Gastrocnemius medialis (tissue), 4 donors: ENCODE results near the gene OR4K2. TPM values are rescaled to one million over a fixed set of nuclear protein-coding genes. Genes with fewer than 3 reads are reported as not detected.

Experiments used
- ATAC-seq, 2 donors: fragments of 150-250 bp; one replicate each; pipeline ENCODE4 v1.9.1; 2016
- DNase-seq, 2 donors: peaks; one replicate each; pipeline ENCODE4 v3.0.0-alpha.2; 2019
- H3K27ac ChIP-seq, 4 donors: fragments of 200-600 bp; sonication (generic); 1 replicate in 1 of 4; 2 replicates in 3 of 4; pipeline ENCODE4 v1.5.1; 2016 to 2018; ENCODE audit warnings: mild to moderate bottlenecking in 2 of 4, moderate library complexity in 1 of 4
- H3K27me3 ChIP-seq, 3 donors: fragments of 200-600 bp; sonication (generic) in 2 of 3; 1 replicate in 1 of 3; 2 replicates in 2 of 3; pipeline versions ENCODE4 v1.5.1 to v1.6.0; 2016 to 2019; ENCODE audit warnings: mild to moderate bottlenecking in 1 of 3, moderate library complexity in 1 of 3
- H3K36me3 ChIP-seq, 2 donors: fragments of 200-600 bp; sonication (generic) in 1 of 2; one replicate each; pipeline ENCODE4 v1.5.1; 2017 to 2018
- H3K4me1 ChIP-seq, 2 donors: fragments of 200-600 bp; sonication (generic) in 1 of 2; one replicate each; pipeline ENCODE4 v1.5.1; 2016 to 2017; ENCODE audit warnings: mild to moderate bottlenecking in 2 of 2
- H3K4me3 ChIP-seq, 4 donors: fragments of 200-600 bp; sonication (generic) in 3 of 4; 1 replicate in 1 of 4; 2 replicates in 3 of 4; pipeline ENCODE4 v1.5.1; 2016 to 2019; ENCODE audit warnings: mild to moderate bottlenecking in 2 of 4
- H3K9me3 ChIP-seq, 3 donors: fragments of 200-600 bp; sonication (generic) in 2 of 3; 1 replicate in 1 of 3; 2 replicates in 2 of 3; pipeline ENCODE4 v1.5.1; 2016 to 2019
- POLR2A ChIP-seq, 2 donors: fragments of 450-650 bp; IDR thresholded peaks; one replicate each; pipeline ENCODE4 v1.6.1; 2017; ENCODE audit warnings: antibody characterized with exemption in 2 of 2, mild to moderate bottlenecking in 2 of 2, moderate library complexity in 2 of 2
- in situ Hi-C, 4 donors: fragments of 200-750 bp; cut with MboI; loops; one replicate each; pipeline versions ENCODE4 v1.15.0 to v1.8.0; 2017; ENCODE audit warnings: low sequenced_read_pairs in 4 of 4
- intact Hi-C: fragments of 100-400 bp; cut with DNase I; formaldehyde crosslinking; loops from one replicate; pipeline ENCODE4 v1.15.1; 2023; ENCODE audit warnings: low total_unique reads
- total RNA-seq, 4 donors: library from RNA; depleted of rRNA; stranded (reverse); fragments of >200 nt; gene quantifications; one replicate each; pipeline versions ENCODE4 v1.1.0 to v1.2.3, GENCODE V29; 2016
- TF ChIP-seq, protein P1 (sequence below), 5 experiments: fragments of 450-650 bp in 3 of 5; fragments of 200-600 bp in 2 of 5; sonication (generic) in 2 of 5; IDR thresholded peaks in 4 of 5; conservative IDR thresholded peaks in 1 of 5; 1 replicate in 4 of 5; 2 replicates in 1 of 5; pipeline ENCODE4 v1.5.1; 2016 to 2019; ENCODE audit warnings: antibody characterized with exemption in 5 of 5, mild to moderate bottlenecking in 3 of 5, moderate library complexity in 3 of 5

The OR4K2 gene
- total RNA-seq, 4 donors from 2014 or later = not detected

- Histone ChIP-seq H3K4me3 (no peak overlapping the region), H3K9me3 (no peaks in the 10 kb centered on the region), H3K4me1 (no peaks in the 10 kb centered on the region), H3K27ac (no peak overlapping the region), H3K36me3 (no peaks in the 10 kb centered on the region), H3K27me3 (no peaks in the 10 kb centered on the region)
- in situ Hi-C loops = no loop called here
- TF ChIP-seq, protein P1, sequence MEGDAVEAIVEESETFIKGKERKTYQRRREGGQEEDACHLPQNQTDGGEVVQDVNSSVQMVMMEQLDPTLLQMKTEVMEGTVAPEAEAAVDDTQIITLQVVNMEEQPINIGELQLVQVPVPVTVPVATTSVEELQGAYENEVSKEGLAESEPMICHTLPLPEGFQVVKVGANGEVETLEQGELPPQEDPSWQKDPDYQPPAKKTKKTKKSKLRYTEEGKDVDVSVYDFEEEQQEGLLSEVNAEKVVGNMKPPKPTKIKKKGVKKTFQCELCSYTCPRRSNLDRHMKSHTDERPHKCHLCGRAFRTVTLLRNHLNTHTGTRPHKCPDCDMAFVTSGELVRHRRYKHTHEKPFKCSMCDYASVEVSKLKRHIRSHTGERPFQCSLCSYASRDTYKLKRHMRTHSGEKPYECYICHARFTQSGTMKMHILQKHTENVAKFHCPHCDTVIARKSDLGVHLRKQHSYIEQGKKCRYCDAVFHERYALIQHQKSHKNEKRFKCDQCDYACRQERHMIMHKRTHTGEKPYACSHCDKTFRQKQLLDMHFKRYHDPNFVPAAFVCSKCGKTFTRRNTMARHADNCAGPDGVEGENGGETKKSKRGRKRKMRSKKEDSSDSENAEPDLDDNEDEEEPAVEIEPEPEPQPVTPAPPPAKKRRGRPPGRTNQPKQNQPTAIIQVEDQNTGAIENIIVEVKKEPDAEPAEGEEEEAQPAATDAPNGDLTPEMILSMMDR (IDR thresholded peaks at IDR 0.05 in 4 of 5, conservative IDR thresholded peaks at IDR 0.05 in 1 of 5) = no peak
- TF ChIP-seq POLR2A (IDR thresholded peaks at IDR 0.05) = no peak
- intact Hi-C loops = no loop called here
- DNase-seq = no peak
- ATAC-seq = no peak
Observed at GRCh38 chr14:19917955-19918518, 43.1 kb downstream of the OR4K2 start.

GRCh38 chr14:19918553-19919264 is 43.8 kb downstream of the OR4K2 start:
- no peak overlapping the region for H3K4me3 ChIP-seq
- no peak overlapping the region for H3K27ac ChIP-seq
- no peaks in the 10 kb centered on the region for H3K36me3 ChIP-seq
- H3K27me3 ChIP-seq = no peaks in the 10 kb centered on the region
- no peak for DNase-seq
- H3K9me3 ChIP-seq = no peaks in the 10 kb centered on the region
- TF ChIP-seq, protein P1 (IDR thresholded peaks at IDR 0.05 in 4 of 5, conservative IDR thresholded peaks at IDR 0.05 in 1 of 5) = no peak
- TF ChIP-seq POLR2A (IDR thresholded peaks at IDR 0.05) = no peak
- H3K4me1 ChIP-seq = no peaks in the 10 kb centered on the region
- in situ Hi-C loops = no loop called here
- no peak for ATAC-seq
- intact Hi-C loops = no loop called here

DNA sequence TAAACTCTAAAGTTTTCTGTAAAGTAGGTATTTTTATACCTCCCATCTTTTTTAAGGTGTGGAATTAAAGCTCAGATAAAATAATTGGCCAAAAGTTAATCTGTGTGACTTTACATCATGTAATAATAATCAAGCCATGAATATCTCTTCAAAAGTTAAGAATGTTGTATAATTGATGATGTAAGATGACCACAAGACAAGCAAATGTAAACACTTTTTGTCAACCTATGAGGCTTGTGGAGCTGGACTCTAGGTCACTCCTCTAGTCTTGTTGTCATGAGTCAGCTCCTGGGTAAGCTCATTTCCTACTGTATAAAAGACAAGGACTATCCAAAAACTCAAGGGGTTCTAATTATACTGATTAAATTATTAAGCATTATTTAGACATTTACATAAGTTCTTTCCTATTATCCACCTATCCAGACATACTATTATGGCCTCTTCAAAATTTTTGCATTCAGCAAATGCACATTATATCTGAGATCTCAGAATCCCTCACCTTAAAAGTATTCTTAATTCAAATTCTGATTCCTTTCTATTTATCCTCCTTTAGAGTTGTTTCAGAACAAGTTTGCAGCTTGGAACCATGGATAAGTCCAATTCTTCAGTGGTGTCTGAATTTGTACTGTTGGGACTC is 45.2 kb downstream of the OR4K2 start, which contains the start of gene OR4K5:
Gene OR4K5 (plus strand): TSS at position 587 of the 637 bp plus-strand sequence. CDS start 0 bp downstream, at position 587.
- no peaks in the 10 kb centered on the region for H3K27me3 ChIP-seq
- no peak within 1 kb of the TSS for H3K27ac ChIP-seq
- H3K9me3 ChIP-seq = no peaks in the 10 kb centered on the region
- TF ChIP-seq, protein P1 (IDR thresholded peaks at IDR 0.05 in 4 of 5, conservative IDR thresholded peaks at IDR 0.05 in 1 of 5) = no peak
- no peak for TF ChIP-seq POLR2A (IDR thresholded peaks at IDR 0.05)
- DNase-seq (no peak), ATAC-seq (no peak)
- H3K4me3 ChIP-seq = no peak within 1 kb of the TSS
- intact Hi-C loops (no loop called here), in situ Hi-C loops (no loop called here)
- H3K36me3 ChIP-seq = no peaks in the 10 kb centered on the region
- H3K4me1 ChIP-seq = no peaks in the 10 kb centered on the region

DNA sequence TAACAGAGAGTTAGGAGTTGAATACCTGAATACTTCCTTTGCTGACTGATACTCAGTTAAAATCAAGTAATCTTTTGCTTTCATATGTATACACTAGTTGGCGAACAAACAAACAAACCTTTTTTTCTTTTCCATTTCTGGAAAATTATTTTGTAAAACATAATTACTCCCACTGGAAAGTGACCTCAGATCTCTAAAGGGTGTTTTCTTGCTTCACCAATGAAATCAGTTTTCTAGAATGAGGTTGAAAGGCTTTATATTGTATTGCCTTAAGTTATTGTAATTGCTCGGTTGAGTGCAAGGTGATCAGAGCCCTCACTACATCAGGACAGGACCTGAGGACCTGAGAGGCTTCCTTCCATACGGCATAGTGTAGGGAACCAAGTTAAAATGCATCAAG is 55.7 kb downstream of the OR4K2 start, which contains the start of gene OR4K1:
Gene OR4K1 (plus strand): TSS at position 301 of the 400 bp plus-strand sequence. CDS start 4,750 bp downstream, outside the sequence.
- in situ Hi-C loops (no loop called here), intact Hi-C loops (no loop called here)
- ATAC-seq (no peak), DNase-seq (no peak)
- TF ChIP-seq, protein P1 (IDR thresholded peaks at IDR 0.05 in 4 of 5, conservative IDR thresholded peaks at IDR 0.05 in 1 of 5) = no peak
- TF ChIP-seq POLR2A (IDR thresholded peaks at IDR 0.05) = no peak
- no peaks in the 10 kb centered on the region for H3K4me1 ChIP-seq
- H3K4me3 ChIP-seq = no peak within 1 kb of the TSS
- H3K27ac ChIP-seq = no peak within 1 kb of the TSS
- no peaks in the 10 kb centered on the region for H3K27me3 ChIP-seq
- H3K36me3 ChIP-seq = no peaks in the 10 kb centered on the region
- no peaks in the 10 kb centered on the region for H3K9me3 ChIP-seq

Other genes starting within 250 kb of the OR4K2 start
- not detected for gene OR11H2, start 161.3 kb upstream of the OR4K2 start, total RNA-seq
- not detected for gene OR4Q3, start 131.6 kb upstream of the OR4K2 start, total RNA-seq
- not detected for gene OR4M1, start 101.6 kb upstream of the OR4K2 start, total RNA-seq
- gene OR4N2, start 71.4 kb upstream of the OR4K2 start, total RNA-seq = not detected
- not detected for gene OR4K5, start 45.5 kb downstream of the OR4K2 start, total RNA-seq
- gene OR4K1, start 55.8 kb downstream of the OR4K2 start, total RNA-seq = not detected
- gene OR4K15, start 100.4 kb downstream of the OR4K2 start, total RNA-seq = not detected
- gene OR4Q2, start 127.0 kb downstream of the OR4K2 start, total RNA-seq = not detected
- gene OR4K14, start 144.2 kb downstream of the OR4K2 start, total RNA-seq = not detected
- not detected for gene OR4K13, start 160.9 kb downstream of the OR4K2 start, total RNA-seq
- gene OR4L1, start 184.9 kb downstream of the OR4K2 start, total RNA-seq = not detected
- not detected for gene OR4K17, start 235.6 kb downstream of the OR4K2 start, total RNA-seq